HepG2 (cell line): ENCODE results near the gene TSC22D1. TPM values are rescaled to one million over a fixed set of nuclear protein-coding genes. Genes with fewer than 3 reads are reported as not detected.

Source experiments
- CHD2 ChIP-seq: IDR thresholded peaks from 2 replicates; pipeline ENCODE4 v1.6.1; 2011; ENCODE audit warnings: low read depth, low read length, improper control_type of control experiment
- EEA1 ChIP-seq: sonication (generic); formaldehyde crosslinking; IDR thresholded peaks from 2 replicates; pipeline ENCODE4 v1.5.1; 2020; ENCODE audit warnings: mild to moderate bottlenecking, missing genetic modification reagents, borderline replicate concordance
- MAZ ChIP-seq, 2 experiments: sonication (generic) in 1 of 2; formaldehyde crosslinking in 1 of 2; IDR thresholded peaks; 2 replicates each; pipeline versions ENCODE4 v1.5.0 to v1.6.1; 2012 to 2020; ENCODE audit warnings: low read depth in 2 of 2, mild to moderate bottlenecking in 2 of 2, borderline replicate concordance in 1 of 2, improper control_type of control experiment in 1 of 2, low read length in 1 of 2, missing genetic modification reagents in 1 of 2, moderate library complexity in 1 of 2
- PHF20 ChIP-seq: sonication (generic); formaldehyde crosslinking; IDR thresholded peaks from 2 replicates; pipeline ENCODE4 v1.5.0; 2020; ENCODE audit warnings: mild to moderate bottlenecking, missing genetic modification reagents
- PRDM15 ChIP-seq: sonication (generic); formaldehyde crosslinking; IDR thresholded peaks from 2 replicates; pipeline ENCODE4 v1.4.0; 2020; ENCODE audit warnings: missing genetic modification reagents
- REXO4 ChIP-seq: sonication (generic); formaldehyde crosslinking; IDR thresholded peaks from 2 replicates; pipeline ENCODE4 v1.8.0; 2022; ENCODE audit warnings: missing genetic modification reagents, mild to moderate bottlenecking, borderline replicate concordance
- SALL1 ChIP-seq: sonication (generic); formaldehyde crosslinking; IDR thresholded peaks from 2 replicates; pipeline ENCODE4 v1.8.0; 2022; ENCODE audit warnings: mild to moderate bottlenecking, missing genetic modification reagents
- YEATS2 ChIP-seq: sonication (generic); formaldehyde crosslinking; IDR thresholded peaks from 2 replicates; pipeline ENCODE4 v1.4.0; 2020; ENCODE audit warnings: missing genetic modification reagents, borderline replicate concordance
- ZNF513 ChIP-seq: sonication (generic); formaldehyde crosslinking; conservative IDR thresholded peaks from 2 replicates; pipeline ENCODE4 v1.5.0; 2020; ENCODE audit warnings: missing genetic modification reagents
- polyA plus RNA-seq, 8 experiments: library from polyadenylated mRNA; depleted of rRNA in 3 of 8; stranded (reverse) in 7 of 8; unstranded in 1 of 8; fragments of >200 nt; fragmentation: Illumina TruSeq in 4 of 8; extraction: Trizol in 4 of 8; gene quantifications; 2 replicates each; pipeline versions ENCODE4 v1.2.1 to v1.2.3, GENCODE V29; 2011 to 2016; ENCODE audit warnings: low read depth in 4 of 8, missing spikeins in 1 of 8, mixed read lengths in 1 of 8; ENCODE audit not compliant: insufficient read depth in 1 of 8
- total RNA-seq, 5 experiments: library from RNA; depleted of rRNA; stranded (reverse); fragments of >200 nt; fragmentation: Illumina TruSeq; extraction: Trizol; gene quantifications; 2 replicates each; pipeline ENCODE4 v1.2.3, GENCODE V29; 2016; ENCODE audit warnings: low read depth in 1 of 5
- TF ChIP-seq, protein P1 (sequence below): sonication (generic); formaldehyde crosslinking; IDR thresholded peaks from one replicate; pipeline ENCODE4 v1.5.1; 2020; ENCODE audit warnings: mild to moderate bottlenecking, missing genetic modification reagents; ENCODE audit errors: not compliant biosample characterization
- TF ChIP-seq, protein P2 (sequence below): sonication (generic); formaldehyde crosslinking; conservative IDR thresholded peaks from 2 replicates; pipeline ENCODE4 v1.8.0; 2022; ENCODE audit warnings: mild to moderate bottlenecking, moderate library complexity, missing genetic modification reagents

The TSC22D1 gene
- total and polyA plus RNA-seq, 2 of the 13 experiments (the other 11 are each of a cell fraction or from before 2014, with no cell fraction given): 18.4 to 35.7 TPM

- TF ChIP-seq, protein P1, sequence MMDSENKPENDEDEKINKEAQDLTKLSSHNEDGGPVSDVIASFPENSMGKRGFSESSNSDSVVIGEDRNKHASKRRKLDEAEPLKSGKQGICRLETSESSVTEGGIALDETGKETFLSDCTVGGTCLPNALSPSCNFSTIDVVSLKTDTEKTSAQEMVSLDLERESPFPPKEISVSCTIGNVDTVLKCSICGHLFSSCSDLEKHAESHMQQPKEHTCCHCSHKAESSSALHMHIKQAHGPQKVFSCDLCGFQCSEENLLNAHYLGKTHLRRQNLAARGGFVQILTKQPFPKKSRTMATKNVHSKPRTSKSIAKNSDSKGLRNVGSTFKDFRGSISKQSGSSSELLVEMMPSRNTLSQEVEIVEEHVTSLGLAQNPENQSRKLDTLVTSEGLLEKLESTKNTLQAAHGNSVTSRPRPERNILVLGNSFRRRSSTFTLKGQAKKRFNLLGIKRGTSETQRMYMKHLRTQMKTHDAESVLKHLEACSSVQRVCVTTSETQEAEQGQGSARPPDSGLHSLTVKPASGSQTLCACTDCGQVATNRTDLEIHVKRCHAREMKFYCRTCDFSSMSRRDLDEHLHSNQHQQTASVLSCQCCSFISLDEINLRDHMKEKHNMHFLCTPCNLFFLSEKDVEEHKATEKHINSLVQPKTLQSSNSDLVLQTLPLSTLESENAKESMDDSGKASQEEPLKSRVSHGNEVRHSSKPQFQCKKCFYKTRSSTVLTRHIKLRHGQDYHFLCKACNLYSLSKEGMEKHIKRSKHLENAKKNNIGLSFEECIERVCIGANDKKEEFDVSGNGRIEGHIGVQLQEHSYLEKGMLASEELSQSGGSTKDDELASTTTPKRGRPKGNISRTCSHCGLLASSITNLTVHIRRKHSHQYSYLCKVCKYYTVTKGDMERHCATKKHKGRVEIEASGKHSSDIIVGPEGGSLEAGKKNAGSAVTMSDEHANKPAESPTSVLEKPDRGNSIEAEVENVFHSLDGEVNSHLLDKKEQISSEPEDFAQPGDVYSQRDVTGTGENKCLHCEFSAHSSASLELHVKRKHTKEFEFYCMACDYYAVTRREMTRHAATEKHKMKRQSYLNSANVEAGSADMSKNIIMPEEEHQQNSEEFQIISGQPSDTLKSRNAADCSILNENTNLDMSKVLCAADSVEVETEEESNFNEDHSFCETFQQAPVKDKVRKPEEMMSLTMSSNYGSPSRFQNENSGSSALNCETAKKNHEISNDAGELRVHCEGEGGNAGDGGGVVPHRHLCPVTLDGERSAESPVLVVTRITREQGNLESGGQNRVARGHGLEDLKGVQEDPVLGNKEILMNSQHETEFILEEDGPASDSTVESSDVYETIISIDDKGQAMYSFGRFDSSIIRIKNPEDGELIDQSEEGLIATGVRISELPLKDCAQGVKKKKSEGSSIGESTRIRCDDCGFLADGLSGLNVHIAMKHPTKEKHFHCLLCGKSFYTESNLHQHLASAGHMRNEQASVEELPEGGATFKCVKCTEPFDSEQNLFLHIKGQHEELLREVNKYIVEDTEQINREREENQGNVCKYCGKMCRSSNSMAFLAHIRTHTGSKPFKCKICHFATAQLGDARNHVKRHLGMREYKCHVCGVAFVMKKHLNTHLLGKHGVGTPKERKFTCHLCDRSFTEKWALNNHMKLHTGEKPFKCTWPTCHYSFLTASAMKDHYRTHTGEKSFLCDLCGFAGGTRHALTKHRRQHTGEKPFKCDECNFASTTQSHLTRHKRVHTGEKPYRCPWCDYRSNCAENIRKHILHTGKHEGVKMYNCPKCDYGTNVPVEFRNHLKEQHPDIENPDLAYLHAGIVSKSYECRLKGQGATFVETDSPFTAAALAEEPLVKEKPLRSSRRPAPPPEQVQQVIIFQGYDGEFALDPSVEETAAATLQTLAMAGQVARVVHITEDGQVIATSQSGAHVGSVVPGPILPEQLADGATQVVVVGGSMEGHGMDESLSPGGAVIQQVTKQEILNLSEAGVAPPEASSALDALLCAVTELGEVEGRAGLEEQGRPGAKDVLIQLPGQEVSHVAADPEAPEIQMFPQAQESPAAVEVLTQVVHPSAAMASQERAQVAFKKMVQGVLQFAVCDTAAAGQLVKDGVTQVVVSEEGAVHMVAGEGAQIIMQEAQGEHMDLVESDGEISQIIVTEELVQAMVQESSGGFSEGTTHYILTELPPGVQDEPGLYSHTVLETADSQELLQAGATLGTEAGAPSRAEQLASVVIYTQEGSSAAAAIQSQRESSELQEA (CRISPR knock-in tag): no peak
- TF ChIP-seq MAZ (IDR thresholded peaks at IDR 0.05; ENCODE audit: borderline replicate concordance, low read depth, low read length) (peak; percentile 56; the same call in 1 of the 2 replicates), MAZ (CRISPR knock-in tag; IDR thresholded peaks at IDR 0.05; ENCODE audit: low read depth) (0 out of 2 replicates have a peak, but pooled peaks have one; percentile 28), CHD2 (peak; percentile 87), REXO4 (no peak), EEA1 (no peak), YEATS2 (CRISPR knock-in tag) (no peak), PRDM15 (CRISPR knock-in tag) (peak; percentile 69), SALL1 (no peak; the same call in 1 of the 2 replicates), ZNF513 (CRISPR knock-in tag) (no peak), PHF20 (CRISPR knock-in tag) (no peak)
- TF ChIP-seq, protein P2, sequence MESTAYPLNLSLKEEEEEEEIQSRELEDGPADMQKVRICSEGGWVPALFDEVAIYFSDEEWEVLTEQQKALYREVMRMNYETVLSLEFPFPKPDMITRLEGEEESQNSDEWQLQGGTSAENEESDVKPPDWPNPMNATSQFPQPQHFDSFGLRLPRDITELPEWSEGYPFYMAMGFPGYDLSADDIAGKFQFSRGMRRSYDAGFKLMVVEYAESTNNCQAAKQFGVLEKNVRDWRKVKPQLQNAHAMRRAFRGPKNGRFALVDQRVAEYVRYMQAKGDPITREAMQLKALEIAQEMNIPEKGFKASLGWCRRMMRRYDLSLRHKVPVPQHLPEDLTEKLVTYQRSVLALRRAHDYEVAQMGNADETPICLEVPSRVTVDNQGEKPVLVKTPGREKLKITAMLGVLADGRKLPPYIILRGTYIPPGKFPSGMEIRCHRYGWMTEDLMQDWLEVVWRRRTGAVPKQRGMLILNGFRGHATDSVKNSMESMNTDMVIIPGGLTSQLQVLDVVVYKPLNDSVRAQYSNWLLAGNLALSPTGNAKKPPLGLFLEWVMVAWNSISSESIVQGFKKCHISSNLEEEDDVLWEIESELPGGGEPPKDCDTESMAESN: no peak
Observed at GRCh38 chr13:44435142-44435918, 140.8 kb downstream of the TSC22D1 start (continued).
